Activated CD4-positive, alpha-beta T cell treated with anti-CD3 and anti-CD28 coated beads, Interleukin-2, amount 50 U/mL, for 1 hour (primary cell): Measurements from ENCODE around the gene RUNX1.

ENCODE experiments used
- DNase-seq: peaks from one replicate; pipeline ENCODE4 v3.0.0-alpha.2; 2020

The RUNX1 gene

GRCh38 chr21:35035116-35035515, 14.0 kb downstream of the RUNX1 start:
- DNase-seq: no peak

- no peak for DNase-seq
Measured at GRCh38 chr21:35034203-35034926, 14.7 kb downstream of the RUNX1 start.

DNA sequence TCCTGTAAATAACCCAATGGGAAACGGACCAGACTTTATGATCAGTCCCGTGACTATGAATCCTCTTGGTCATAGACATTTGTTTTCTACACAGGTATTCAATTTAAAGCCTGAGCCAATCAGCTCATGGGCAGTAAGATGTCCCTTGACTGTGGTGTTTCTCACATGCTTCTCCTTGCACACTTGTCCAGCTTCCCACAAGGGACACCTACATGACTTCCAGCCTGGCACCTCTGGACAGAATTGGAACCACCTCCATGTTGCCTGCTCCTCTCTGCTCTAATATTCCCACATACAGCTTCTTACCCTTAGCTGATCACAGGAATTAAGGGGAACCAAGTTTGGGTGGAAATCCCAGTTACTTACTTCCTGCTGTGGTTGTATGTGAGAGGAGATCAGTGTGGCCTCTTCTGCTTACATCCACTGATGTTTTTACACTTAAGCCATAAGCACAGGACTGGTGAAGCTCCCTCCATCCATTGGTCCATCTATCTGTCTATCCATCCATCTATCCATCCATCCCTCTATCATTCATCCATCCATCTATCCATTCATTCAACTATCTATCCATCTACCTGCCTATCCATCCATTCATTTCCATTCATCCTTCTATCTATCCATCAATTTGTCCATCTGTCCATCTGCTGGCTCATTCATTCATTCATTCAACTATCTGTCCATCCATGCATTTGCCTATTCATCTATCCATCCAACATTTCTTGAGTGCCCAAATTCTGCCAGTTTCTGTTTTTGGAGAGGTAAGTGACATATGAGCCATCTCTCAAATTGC, 16.4 kb downstream of the RUNX1 start:
- no peak for DNase-seq

GRCh38 chr21:35028451-35028978, 20.6 kb downstream of the RUNX1 start:
- DNase-seq: no peak

DNA sequence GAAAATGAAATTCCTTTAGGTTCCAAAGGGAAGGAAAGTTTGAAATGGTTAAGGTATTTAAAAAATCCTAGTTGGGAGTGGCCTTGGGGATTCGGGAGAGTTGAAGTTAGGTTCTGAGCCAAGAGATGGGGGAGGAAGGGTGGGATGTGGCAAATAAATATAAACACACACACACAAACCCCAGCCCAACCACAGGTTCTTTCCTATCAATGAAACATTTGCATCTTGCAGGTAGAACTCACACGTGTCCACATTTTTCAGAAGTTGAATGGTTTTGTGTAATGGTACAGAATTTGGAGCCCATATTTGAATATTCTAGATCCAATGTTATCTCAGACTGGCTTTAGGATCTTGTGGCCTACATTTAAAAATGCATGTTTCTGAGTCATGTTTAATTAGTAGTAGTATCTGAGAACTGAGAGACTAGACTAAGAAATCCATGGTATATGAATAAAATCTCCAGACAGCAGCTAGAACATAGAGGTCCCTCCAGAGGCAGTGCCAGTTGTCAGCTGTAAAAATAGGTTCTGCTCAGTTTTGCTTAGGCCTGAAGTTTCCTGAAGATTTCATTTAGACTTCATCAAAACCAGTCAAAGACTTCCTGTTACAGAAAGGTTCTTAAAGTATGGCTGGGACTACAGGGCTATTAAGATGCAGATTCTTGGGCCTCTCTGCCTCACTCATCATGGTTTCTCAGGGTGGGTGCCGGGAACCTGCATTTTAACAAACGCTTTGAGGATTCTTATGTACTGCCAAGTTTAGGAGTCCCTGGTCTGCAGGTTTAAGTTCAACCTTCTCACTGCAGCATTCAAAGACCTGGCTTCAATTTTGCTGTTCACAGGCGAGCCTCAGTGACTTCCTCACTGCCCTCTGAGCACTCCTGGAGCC, 21.3 kb downstream of the RUNX1 start:
- no peak for DNase-seq

DNA sequence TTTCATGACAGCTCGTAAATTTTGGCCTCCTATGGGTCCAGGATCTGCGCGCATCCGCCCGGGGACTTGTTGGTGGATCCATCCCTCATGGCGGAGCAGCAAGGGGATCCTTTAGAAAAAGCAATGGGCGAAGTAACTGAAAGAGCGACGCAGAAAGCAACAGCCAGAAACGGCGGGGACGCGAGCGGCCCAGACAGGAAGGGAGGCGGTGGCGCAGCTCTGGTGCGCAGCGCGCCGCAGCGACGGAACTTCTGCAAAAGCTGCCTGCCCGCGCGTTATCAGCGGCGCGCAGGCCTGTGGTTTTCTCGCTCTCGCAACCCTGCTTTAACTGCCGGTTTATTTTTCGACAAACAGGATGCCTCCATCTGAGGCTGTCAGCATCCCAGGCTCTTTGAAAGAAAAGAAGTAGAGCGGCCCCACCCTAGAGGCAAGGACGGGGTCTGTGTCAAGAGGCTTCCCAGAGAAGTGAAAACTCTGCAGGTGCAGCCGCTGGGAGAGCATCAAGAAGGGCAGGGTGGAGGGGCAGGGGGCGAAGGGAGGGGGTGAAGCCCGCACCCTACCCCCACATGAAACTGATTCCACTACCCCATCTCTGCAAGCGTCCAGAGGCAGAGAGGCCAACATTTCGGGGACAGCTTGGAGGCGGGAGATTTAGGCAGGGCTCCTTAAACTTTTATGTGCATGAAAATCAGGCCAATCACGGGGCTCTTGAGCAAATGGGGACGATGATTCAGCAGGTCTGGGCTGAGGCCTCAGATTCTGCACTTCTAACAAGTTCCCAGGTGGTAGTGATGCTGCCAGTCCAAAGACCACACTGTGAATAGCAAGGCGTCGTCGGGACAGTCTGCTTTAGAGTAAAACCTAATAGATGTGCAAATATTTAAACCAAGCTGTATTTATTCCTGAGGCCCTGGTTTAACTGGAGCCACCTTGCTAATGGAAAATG, 22.2 kb downstream of the RUNX1 start:
- DNase-seq: peak; percentile 87

- DNase-seq: no peak
Measured at GRCh38 chr21:35026153-35026500, 23.0 kb downstream of the RUNX1 start.

GRCh38 chr21:35025206-35026152, 23.6 kb downstream of the RUNX1 start:
- DNase-seq: no peak

GRCh38 chr21:35024513-35024912, 24.6 kb downstream of the RUNX1 start:
- no peak for DNase-seq

DNA sequence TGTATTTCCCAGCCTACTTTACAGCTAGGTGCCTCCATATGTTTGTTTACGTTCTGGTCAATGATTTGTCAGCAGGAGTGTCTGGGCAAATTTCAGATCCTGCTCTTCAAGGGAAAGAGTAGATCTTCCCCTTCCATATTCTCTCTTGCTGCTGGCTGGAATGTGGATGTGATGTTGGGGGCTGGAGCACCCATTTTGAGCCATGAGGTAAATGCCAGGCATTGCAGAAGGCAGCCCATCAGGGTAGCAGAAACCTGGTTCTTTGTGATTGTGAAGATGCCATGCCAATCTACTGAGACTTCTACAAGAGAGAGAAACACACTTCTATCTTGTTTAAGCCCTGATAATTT, 25.1 kb downstream of the RUNX1 start:
- no peak for DNase-seq

GRCh38 chr21:35023396-35024070, 25.6 kb downstream of the RUNX1 start:
- no peak for DNase-seq

- no peak for DNase-seq
Measured at GRCh38 chr21:35021546-35021945, 27.6 kb downstream of the RUNX1 start.

DNA sequence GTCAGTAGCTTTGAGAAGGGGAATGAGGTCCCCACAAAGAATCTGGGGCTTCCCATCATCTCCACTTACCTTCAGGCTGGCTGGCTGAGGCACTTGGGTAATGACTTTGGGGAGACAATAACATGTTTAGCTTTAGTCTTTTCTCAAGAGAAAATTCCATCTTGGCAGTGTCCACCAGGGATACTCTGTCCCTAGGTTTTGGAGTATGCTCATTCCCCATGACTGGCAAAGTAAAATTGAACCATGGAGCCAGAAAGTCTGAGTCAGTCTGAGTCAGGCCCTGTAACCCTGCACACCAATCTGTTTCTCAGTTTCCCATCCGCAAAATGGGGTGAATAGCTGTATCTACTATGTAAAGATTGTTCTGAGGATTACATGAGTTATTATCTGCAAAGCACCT, 28.2 kb downstream of the RUNX1 start:
- no peak for DNase-seq

DNA sequence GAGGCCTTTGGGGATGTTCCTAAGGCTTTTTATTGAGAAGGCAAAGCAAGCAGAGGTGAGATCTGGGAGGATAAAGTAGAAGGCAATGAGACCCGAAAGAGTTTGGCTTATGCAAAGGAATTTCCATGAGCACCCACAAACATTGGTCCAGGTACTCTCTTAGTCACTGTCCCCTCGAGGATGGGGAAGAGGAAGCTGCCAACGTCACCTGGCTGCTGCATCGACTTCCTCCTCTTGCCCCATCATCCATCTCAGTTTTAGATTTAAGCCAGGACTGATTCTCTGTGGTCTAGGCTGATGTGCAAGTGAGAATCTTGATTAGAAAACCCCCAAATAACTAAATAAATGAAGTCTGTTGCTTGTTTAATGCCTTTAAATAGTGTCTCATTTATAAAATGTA, 28.7 kb downstream of the RUNX1 start:
- DNase-seq: peak; percentile 38

GRCh38 chr21:35019631-35020032, 29.5 kb downstream of the RUNX1 start:
- no peak for DNase-seq

GRCh38 chr21:35017256-35017655, 31.8 kb downstream of the RUNX1 start:
- DNase-seq: no peak

DNA sequence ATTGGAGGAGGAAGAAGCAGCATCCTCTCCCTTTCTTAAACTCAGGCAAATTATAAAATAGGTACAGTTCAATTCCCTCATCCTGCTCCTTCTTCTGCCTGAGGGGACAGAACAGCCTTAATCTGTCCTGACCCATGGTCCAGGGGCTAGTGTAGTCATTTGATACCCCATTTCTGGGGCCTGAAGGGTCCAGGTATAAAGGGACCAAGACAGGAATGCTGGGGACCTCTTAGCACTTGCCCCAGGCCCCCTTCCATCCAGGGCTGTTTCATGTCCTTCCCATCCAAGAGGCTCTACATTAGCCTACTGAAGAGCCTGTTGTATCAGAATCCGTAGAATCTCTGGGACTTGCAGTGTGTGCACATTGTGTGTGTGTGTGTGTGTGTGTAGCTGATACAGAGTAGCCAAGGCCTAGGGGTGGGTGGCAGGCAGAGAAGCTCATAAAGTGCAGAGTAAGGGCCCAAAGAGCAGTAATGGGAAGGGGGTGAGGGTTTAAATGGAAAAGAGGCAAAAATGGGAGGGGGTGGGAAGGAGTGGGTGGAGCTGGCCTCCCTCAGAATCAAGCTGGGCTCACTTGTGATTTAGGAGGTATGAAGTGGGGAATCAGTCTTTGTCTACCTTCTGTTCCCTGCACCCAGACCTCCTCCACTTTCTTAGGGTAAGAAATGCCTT, 32.4 kb downstream of the RUNX1 start:
- no peak for DNase-seq

DNA sequence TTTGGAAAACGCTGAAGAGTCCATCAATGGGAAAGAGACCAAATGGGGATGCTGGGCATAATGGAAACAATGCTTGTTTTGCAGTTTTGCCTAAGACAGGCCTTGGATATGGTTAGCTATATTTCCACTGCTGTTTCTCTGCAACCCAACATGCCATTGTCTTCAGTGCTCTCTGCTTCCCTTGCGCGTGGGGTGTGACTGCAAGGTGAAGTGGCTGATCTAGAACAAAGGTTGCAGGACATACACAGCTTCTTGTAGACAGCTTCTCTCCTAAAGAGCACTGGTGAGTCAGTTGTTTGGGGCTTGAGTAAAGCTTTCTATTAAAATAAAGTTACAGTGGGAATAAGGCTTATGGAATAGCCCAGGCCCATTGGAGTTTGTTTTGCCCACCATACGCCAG, 33.0 kb downstream of the RUNX1 start:
- no peak for DNase-seq

GRCh38 chr21:35015435-35016024, 33.6 kb downstream of the RUNX1 start:
- DNase-seq: no peak
